ENCODE data around the gene OR4K17.
"Not testable (repeated sequence)": the region's sequence is repeated elsewhere in the genome, so short reads cannot be mapped to it uniquely, and the experiment has no call there.

Gene OR4K17

DNA sequence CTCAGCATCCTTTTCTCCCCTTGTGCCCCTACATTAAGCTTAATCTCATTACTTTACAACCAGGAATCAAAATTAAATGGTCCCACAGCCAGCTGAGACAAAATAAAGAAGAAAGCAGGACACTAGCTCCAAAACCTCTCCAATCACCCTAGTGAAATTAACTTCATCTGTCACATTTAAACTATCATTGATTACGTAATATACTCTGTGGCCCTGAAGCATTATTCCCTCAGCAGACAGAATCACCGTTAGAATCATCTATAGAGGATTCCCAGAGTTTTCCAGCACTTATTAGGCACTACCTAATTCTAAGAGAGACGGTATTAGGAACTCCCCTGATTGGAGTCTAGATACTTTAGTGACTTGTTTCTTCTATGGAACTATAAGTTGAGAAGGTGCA is at the start of gene OR4K17:
Gene OR4K17 (plus strand): TSS at position 302 of the 400 bp plus-strand sequence. CDS start 6,761 bp downstream, outside the sequence.
- Histone ChIP-seq H3K27me3 (ENCODE audit: control insufficient read depth, insufficient read depth, low read length) (no peaks in the 10 kb centered on the region), H3K4me1 (ENCODE audit: control insufficient read depth, insufficient read depth, low read length) (no peaks in the 10 kb centered on the region)

GRCh38 chr14:20092050-20092449 is 18.5 kb upstream of the OR4K17 start:
- Histone ChIP-seq H3K4me1 (ENCODE audit: control insufficient read depth, insufficient read depth, low read length) (no peaks in the 10 kb centered on the region), H3K27ac (ENCODE audit: low read depth, low read length) (no peak overlapping the region), H3K4me3 (ENCODE audit: low read depth, low read length) (no peak overlapping the region), H3K27me3 (ENCODE audit: control insufficient read depth, insufficient read depth, low read length) (no peaks in the 10 kb centered on the region), H3K36me3 (ENCODE audit: control insufficient read depth, insufficient read depth, low read length) (no peaks in the 10 kb centered on the region), H3K9ac (ENCODE audit: low read depth, low read length) (no peak overlapping the region), H3K9me3 (ENCODE audit: control insufficient read depth, insufficient read depth, low read length) (peaks cover 80% of the 10 kb centered on the region)

More for the DNA sequence above, at the start of gene OR4K17:
- H3K9me3 ChIP-seq (ENCODE audit: control insufficient read depth, insufficient read depth, low read length): peaks cover 54% of the 10 kb centered on the region
- H3K4me3 ChIP-seq (ENCODE audit: low read depth, low read length): no peak within 1 kb of the TSS
- no peak within 1 kb of the TSS for H3K9ac ChIP-seq (ENCODE audit: low read depth, low read length)
- no peaks in the 10 kb centered on the region for H3K36me3 ChIP-seq (ENCODE audit: control insufficient read depth, insufficient read depth, low read length)
- H3K27ac ChIP-seq (ENCODE audit: low read depth, low read length): no peak within 1 kb of the TSS

DNA sequence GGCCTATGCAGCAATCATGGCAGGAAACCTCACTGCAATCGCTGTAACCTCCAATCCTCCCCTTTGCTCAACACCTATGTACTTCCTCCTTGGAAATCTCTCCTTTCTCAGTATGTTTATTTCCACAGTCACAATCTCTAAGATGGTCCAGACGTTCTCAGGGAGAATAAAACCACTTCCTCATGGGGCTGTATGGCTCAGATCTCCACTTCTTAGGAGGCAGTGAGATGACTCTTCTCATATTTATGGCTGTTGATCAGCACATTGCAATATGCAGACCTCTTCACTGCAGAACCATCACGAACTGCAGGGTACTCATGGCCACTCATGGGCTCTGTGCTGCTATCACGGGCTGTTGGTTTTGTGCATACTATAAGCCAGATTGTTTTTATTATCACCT is 17.1 kb upstream of the OR4K17 start:
- Histone ChIP-seq H3K36me3 (ENCODE audit: control insufficient read depth, insufficient read depth, low read length) (no peaks in the 10 kb centered on the region), H3K27me3 (ENCODE audit: control insufficient read depth, insufficient read depth, low read length) (no peaks in the 10 kb centered on the region), H3K9ac (ENCODE audit: low read depth, low read length) (no peak overlapping the region), H3K9me3 (ENCODE audit: control insufficient read depth, insufficient read depth, low read length) (peaks cover 90% of the 10 kb centered on the region), H3K4me1 (ENCODE audit: control insufficient read depth, insufficient read depth, low read length) (no peaks in the 10 kb centered on the region), H3K27ac (ENCODE audit: low read depth, low read length) (no peak overlapping the region), H3K4me3 (ENCODE audit: low read depth, low read length) (peak overlapping the region; percentile 14; the same call in 1 of the 2 replicates)

GRCh38 chr14:20098926-20099770 is 11.4 kb upstream of the OR4K17 start:
- not testable (repeated sequence) for H3K4me3 ChIP-seq (ENCODE audit: low read depth, low read length); H3K9ac ChIP-seq (ENCODE audit: low read depth, low read length); H3K27me3 ChIP-seq (ENCODE audit: control insufficient read depth, insufficient read depth, low read length); H3K4me1 ChIP-seq (ENCODE audit: control insufficient read depth, insufficient read depth, low read length); H3K27ac ChIP-seq (ENCODE audit: low read depth, low read length); H3K36me3 ChIP-seq (ENCODE audit: control insufficient read depth, insufficient read depth, low read length)
- H3K9me3 ChIP-seq (ENCODE audit: control insufficient read depth, insufficient read depth, low read length): peaks cover 75% of the 10 kb centered on the region

DNA sequence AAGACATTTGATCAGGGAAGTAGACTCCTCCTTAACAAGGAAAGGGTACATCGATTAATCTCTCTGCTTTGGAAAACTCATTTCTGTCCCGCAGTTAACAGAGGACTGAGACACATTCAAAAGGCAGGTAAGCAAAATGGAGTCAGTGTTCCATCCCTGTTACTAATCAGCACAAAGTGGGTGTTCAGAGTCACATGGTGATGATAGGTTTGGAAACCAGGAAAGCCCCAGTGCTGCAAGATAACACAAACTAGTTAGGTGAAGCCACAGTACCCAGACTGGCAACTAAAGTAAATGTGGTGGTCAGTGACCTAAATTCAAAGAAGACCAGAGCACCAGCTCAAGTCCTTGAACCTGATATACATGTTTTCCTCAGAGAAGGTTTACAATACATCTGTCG is 1.8 kb downstream of the OR4K17 start:
- Histone ChIP-seq H3K4me1 (ENCODE audit: control insufficient read depth, insufficient read depth, low read length) (no peaks in the 10 kb centered on the region), H3K4me3 (ENCODE audit: low read depth, low read length) (no peak overlapping the region), H3K9me3 (ENCODE audit: control insufficient read depth, insufficient read depth, low read length) (peaks cover 73% of the 10 kb centered on the region), H3K27me3 (ENCODE audit: control insufficient read depth, insufficient read depth, low read length) (no peaks in the 10 kb centered on the region), H3K27ac (ENCODE audit: low read depth, low read length) (no peak overlapping the region), H3K9ac (ENCODE audit: low read depth, low read length) (no peak overlapping the region), H3K36me3 (ENCODE audit: control insufficient read depth, insufficient read depth, low read length) (no peaks in the 10 kb centered on the region)

DNA sequence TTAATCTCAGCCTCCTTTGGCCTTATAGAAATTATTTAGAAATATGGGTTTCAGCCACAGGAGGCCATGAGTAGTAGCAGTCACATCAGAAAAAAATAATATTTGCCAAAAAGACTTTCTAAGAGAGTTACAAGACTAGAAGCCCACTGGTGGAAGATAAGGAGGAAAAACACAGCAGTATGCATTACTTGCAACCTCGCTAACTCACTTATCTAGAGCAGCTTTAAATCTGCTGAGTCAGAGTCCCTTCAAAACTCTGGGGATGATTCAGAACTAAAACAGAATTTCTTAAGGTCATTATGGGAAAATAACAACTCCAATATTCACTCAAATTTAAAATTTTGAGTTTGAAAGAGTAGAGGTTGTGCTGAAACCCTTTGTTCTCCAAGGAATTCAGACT is 6.2 kb downstream of the OR4K17 start:
- Histone ChIP-seq H3K27ac (ENCODE audit: low read depth, low read length) (no peak overlapping the region), H3K27me3 (ENCODE audit: control insufficient read depth, insufficient read depth, low read length) (no peaks in the 10 kb centered on the region), H3K36me3 (ENCODE audit: control insufficient read depth, insufficient read depth, low read length) (no peaks in the 10 kb centered on the region), H3K9ac (ENCODE audit: low read depth, low read length) (no peak overlapping the region), H3K9me3 (ENCODE audit: control insufficient read depth, insufficient read depth, low read length) (peaks cover 94% of the 10 kb centered on the region), H3K4me3 (ENCODE audit: low read depth, low read length) (no peak overlapping the region; the same call in 1 of the 2 replicates), H3K4me1 (ENCODE audit: control insufficient read depth, insufficient read depth, low read length) (no peaks in the 10 kb centered on the region)

GRCh38 chr14:20118795-20119194 is 8.3 kb downstream of the OR4K17 start:
- no peaks in the 10 kb centered on the region for H3K4me1 ChIP-seq (ENCODE audit: control insufficient read depth, insufficient read depth, low read length)
- no peak overlapping the region for H3K9ac ChIP-seq (ENCODE audit: low read depth, low read length)
- H3K27ac ChIP-seq (ENCODE audit: low read depth, low read length): no peak overlapping the region
- H3K9me3 ChIP-seq (ENCODE audit: control insufficient read depth, insufficient read depth, low read length): peaks cover 94% of the 10 kb centered on the region
- no peaks in the 10 kb centered on the region for H3K27me3 ChIP-seq (ENCODE audit: control insufficient read depth, insufficient read depth, low read length)
- no peak overlapping the region for H3K4me3 ChIP-seq (ENCODE audit: low read depth, low read length)
- H3K36me3 ChIP-seq (ENCODE audit: control insufficient read depth, insufficient read depth, low read length): no peaks in the 10 kb centered on the region

- no peak within 1 kb of the TSS for H3K27ac ChIP-seq (ENCODE audit: low read depth, low read length)
Observed at GRCh38 chr14:20138520-20138919, 28.0 kb downstream of the OR4K17 start, which contains the start of gene OR4N5. Gene OR4N5 (plus strand): TSS chr14:20138820. CDS start chr14:20143736, 4,916 bp downstream.

DNA sequence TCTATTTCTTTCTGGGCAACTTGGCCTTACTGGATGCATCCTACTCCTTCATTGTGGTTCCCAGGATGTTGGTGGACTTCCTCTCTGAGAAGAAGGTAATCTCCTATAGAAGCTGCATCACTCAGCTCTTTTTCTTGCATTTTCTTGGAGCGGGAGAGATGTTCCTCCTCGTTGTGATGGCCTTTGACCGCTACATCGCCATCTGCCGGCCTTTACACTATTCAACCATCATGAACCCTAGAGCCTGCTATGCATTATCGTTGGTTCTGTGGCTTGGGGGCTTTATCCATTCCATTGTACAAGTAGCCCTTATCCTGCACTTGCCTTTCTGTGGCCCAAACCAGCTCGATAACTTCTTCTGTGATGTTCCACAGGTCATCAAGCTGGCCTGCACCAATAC is 33.4 kb downstream of the OR4K17 start:
- H3K4me3 ChIP-seq (ENCODE audit: low read depth, low read length): no peak overlapping the region
- peaks cover 91% of the 10 kb centered on the region for H3K9me3 ChIP-seq (ENCODE audit: control insufficient read depth, insufficient read depth, low read length)
- no peak overlapping the region for H3K27ac ChIP-seq (ENCODE audit: low read depth, low read length)
- H3K36me3 ChIP-seq (ENCODE audit: control insufficient read depth, insufficient read depth, low read length): no peaks in the 10 kb centered on the region
- no peaks in the 10 kb centered on the region for H3K4me1 ChIP-seq (ENCODE audit: control insufficient read depth, insufficient read depth, low read length)
- no peaks in the 10 kb centered on the region for H3K27me3 ChIP-seq (ENCODE audit: control insufficient read depth, insufficient read depth, low read length)
- no peak overlapping the region for H3K9ac ChIP-seq (ENCODE audit: low read depth, low read length)

More at GRCh38 chr14:20138520-20138919, 28.0 kb downstream of the OR4K17 start, which contains the start of gene OR4N5:
- peaks cover 91% of the 10 kb centered on the region for H3K9me3 ChIP-seq (ENCODE audit: control insufficient read depth, insufficient read depth, low read length)
- no peaks in the 10 kb centered on the region for H3K27me3 ChIP-seq (ENCODE audit: control insufficient read depth, insufficient read depth, low read length)
- H3K9ac ChIP-seq (ENCODE audit: low read depth, low read length): no peak within 1 kb of the TSS
- H3K4me1 ChIP-seq (ENCODE audit: control insufficient read depth, insufficient read depth, low read length): no peaks in the 10 kb centered on the region
- H3K4me3 ChIP-seq (ENCODE audit: low read depth, low read length): no peak within 1 kb of the TSS
- H3K36me3 ChIP-seq (ENCODE audit: control insufficient read depth, insufficient read depth, low read length): no peaks in the 10 kb centered on the region

DNA sequence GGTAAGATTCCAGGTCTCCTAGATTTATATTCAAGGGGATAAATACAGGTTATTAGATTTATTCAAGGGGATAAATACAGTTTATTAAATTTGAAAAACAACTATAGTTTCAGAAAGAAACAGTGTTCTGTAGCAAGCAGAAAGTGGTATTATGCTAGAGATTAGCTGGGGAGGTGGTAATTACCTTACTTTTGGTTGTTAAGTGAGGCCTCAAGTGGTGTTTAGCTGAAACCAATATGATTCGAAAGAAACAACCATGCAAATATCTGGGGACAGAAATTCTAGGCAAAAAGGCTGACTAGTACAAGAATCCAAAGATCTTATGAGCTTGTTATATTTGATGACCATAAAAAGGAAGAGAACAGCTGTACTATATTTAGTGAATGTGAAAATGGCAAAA is 34.3 kb downstream of the OR4K17 start:
- Histone ChIP-seq H3K27me3 (ENCODE audit: control insufficient read depth, insufficient read depth, low read length) (no peaks in the 10 kb centered on the region), H3K9me3 (ENCODE audit: control insufficient read depth, insufficient read depth, low read length) (peaks cover 91% of the 10 kb centered on the region), H3K9ac (ENCODE audit: low read depth, low read length) (no peak overlapping the region), H3K36me3 (ENCODE audit: control insufficient read depth, insufficient read depth, low read length) (no peaks in the 10 kb centered on the region), H3K27ac (ENCODE audit: low read depth, low read length) (no peak overlapping the region), H3K4me1 (ENCODE audit: control insufficient read depth, insufficient read depth, low read length) (no peaks in the 10 kb centered on the region), H3K4me3 (ENCODE audit: low read depth, low read length) (no peak overlapping the region)

DNA sequence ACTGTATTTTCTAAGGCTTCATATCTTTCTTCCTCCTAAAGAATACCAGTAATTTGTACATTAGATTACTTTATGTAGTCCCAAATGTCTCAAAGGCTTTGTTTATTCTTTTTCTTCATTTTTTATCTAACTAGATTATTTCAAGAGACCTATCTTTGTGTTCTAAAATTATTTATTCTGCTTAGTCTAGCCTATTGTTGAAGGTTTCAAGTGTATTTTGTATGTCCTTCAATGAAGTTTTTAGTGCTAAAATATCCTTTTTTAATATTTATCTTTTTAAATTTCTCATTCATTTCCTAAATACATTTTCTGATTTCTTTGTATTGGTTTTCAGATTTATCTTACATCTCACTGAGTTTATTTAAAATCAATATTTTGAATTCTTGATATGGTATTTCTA is 53.9 kb downstream of the OR4K17 start:
- Histone ChIP-seq H3K36me3 (ENCODE audit: control insufficient read depth, insufficient read depth, low read length) (no peaks in the 10 kb centered on the region), H3K9ac (ENCODE audit: low read depth, low read length) (no peak overlapping the region), H3K4me3 (ENCODE audit: low read depth, low read length) (no peak overlapping the region), H3K4me1 (ENCODE audit: control insufficient read depth, insufficient read depth, low read length) (no peaks in the 10 kb centered on the region), H3K9me3 (ENCODE audit: control insufficient read depth, insufficient read depth, low read length) (peaks cover 87% of the 10 kb centered on the region), H3K27me3 (ENCODE audit: control insufficient read depth, insufficient read depth, low read length) (no peaks in the 10 kb centered on the region), H3K27ac (ENCODE audit: low read depth, low read length) (no peak overlapping the region)
